ENCODE measurements around the gene CFAP65. TPM values are rescaled to one million over a fixed set of nuclear protein-coding genes. Genes with fewer than 3 reads are reported as not detected.

The CFAP65 gene
- polyA plus RNA-seq, 1 experiment = not detected

GRCh38 chr2:218998414-218999002 lies 42.8 kb downstream of the CFAP65 start:
- Histone ChIP-seq H3K27ac (ENCODE audit: low read depth, low read length) (no peak overlapping the region), H3K27me3 (ENCODE audit: control insufficient read depth, insufficient read depth, low read length) (peaks cover 79% of the 10 kb centered on the region), H3K4me3 (ENCODE audit: low read depth, low read length) (no peak overlapping the region), H3K9me3 (ENCODE audit: control insufficient read depth, insufficient read depth, low read length) (no peaks in the 10 kb centered on the region; the same call in 1 of the 2 replicates)
- no peak for DNase-seq (ENCODE audit: low read depth, low spot score)
- POLR2A ChIA-PET = no interaction called here
- CTCF ChIA-PET = interaction anchor here (0.5 to 1.3 kb wide), 3 partner anchors 123 to 160 kb away, joined by 3 to 5 read pairs (median 3); no protein-coding TSS in a partner anchor
- TF ChIP-seq CTCF (IDR thresholded peaks at IDR 0.05; ENCODE audit: low read depth, low read length) = no peak

GRCh38 chr2:218997731-218998130 lies 43.6 kb downstream of the CFAP65 start:
- TF ChIP-seq CTCF (IDR thresholded peaks at IDR 0.05; ENCODE audit: low read depth, low read length) = no peak
- H3K27ac ChIP-seq (ENCODE audit: low read depth, low read length) = no peak overlapping the region
- ChIA-PET POLR2A (no interaction called here), CTCF (no interaction called here)
- DNase-seq (ENCODE audit: low read depth, low spot score) = no peak
- no peak overlapping the region for H3K4me3 ChIP-seq (ENCODE audit: low read depth, low read length)
- H3K9me3 ChIP-seq (ENCODE audit: control insufficient read depth, insufficient read depth, low read length) = no peaks in the 10 kb centered on the region; the same call in 1 of the 2 replicates
- H3K27me3 ChIP-seq (ENCODE audit: control insufficient read depth, insufficient read depth, low read length) = peaks cover 80% of the 10 kb centered on the region

- ChIA-PET POLR2A (no interaction called here), CTCF (interaction anchor here (1.1 to 2.4 kb wide), 7 partner anchors 15 to 158 kb away, joined by 3 to 13 read pairs (median 6); partner anchors contain the start of gene CFAP65)
- H3K27me3 ChIP-seq (ENCODE audit: control insufficient read depth, insufficient read depth, low read length) = peaks cover 80% of the 10 kb centered on the region
Observed at GRCh38 chr2:218996937-218997336, 44.4 kb downstream of the CFAP65 start.

GRCh38 chr2:218995972-218996711 lies 45.2 kb downstream of the CFAP65 start:
- ChIA-PET POLR2A (no interaction called here), CTCF (interaction anchor here (0.5 to 2.4 kb wide), 18 partner anchors 8 to 282 kb away, joined by 3 to 13 read pairs (median 5); partner anchors contain the start of gene CFAP65)
- H3K4me3 ChIP-seq (ENCODE audit: low read depth, low read length) = peak overlapping the region; percentile 52
- DNase-seq (ENCODE audit: low read depth, low spot score) = peak; percentile 27
- peak; percentile 89 for TF ChIP-seq CTCF (IDR thresholded peaks at IDR 0.05; ENCODE audit: low read depth, low read length)
- H3K27me3 ChIP-seq (ENCODE audit: control insufficient read depth, insufficient read depth, low read length) = peaks cover 82% of the 10 kb centered on the region
- no peaks in the 10 kb centered on the region; the same call in 1 of the 2 replicates for H3K9me3 ChIP-seq (ENCODE audit: control insufficient read depth, insufficient read depth, low read length)
- no peak overlapping the region for H3K27ac ChIP-seq (ENCODE audit: low read depth, low read length)

More at GRCh38 chr2:218996937-218997336, 44.4 kb downstream of the CFAP65 start:
- H3K27ac ChIP-seq (ENCODE audit: low read depth, low read length) = no peak overlapping the region
- H3K9me3 ChIP-seq (ENCODE audit: control insufficient read depth, insufficient read depth, low read length) = no peaks in the 10 kb centered on the region; the same call in 1 of the 2 replicates
- no peak for DNase-seq (ENCODE audit: low read depth, low spot score)
- H3K4me3 ChIP-seq (ENCODE audit: low read depth, low read length) = no peak overlapping the region
- no peak for TF ChIP-seq CTCF (IDR thresholded peaks at IDR 0.05; ENCODE audit: low read depth, low read length)

GRCh38 chr2:218995561-218995960 lies 45.8 kb downstream of the CFAP65 start:
- Histone ChIP-seq H3K9me3 (ENCODE audit: control insufficient read depth, insufficient read depth, low read length) (no peaks in the 10 kb centered on the region; the same call in 1 of the 2 replicates), H3K4me3 (ENCODE audit: low read depth, low read length) (no peak overlapping the region), H3K27ac (ENCODE audit: low read depth, low read length) (no peak overlapping the region), H3K27me3 (ENCODE audit: control insufficient read depth, insufficient read depth, low read length) (peaks cover 82% of the 10 kb centered on the region)
- no peak for DNase-seq (ENCODE audit: low read depth, low spot score)
- ChIA-PET CTCF (interaction anchor here (0.5 to 2.4 kb wide), 32 partner anchors 8 to 357 kb away, joined by 3 to 17 read pairs (median 4); partner anchors contain the start of gene CFAP65), POLR2A (interaction anchor here (0.5 kb wide), 1 partner anchor 257 kb away, joined by 3 read pairs; the partner anchor contains the start of gene TUBA4B)
- no peak for TF ChIP-seq CTCF (IDR thresholded peaks at IDR 0.05; ENCODE audit: low read depth, low read length)

Measured in AG04450 (cell line).